ENCODE measurements around the gene CCBE1. TPM values are rescaled to one million over a fixed set of nuclear protein-coding genes. Genes with fewer than 3 reads are reported as not detected.
A peak's percentile ranks its signal among the peaks of the same experiment; 100 is the strongest.

CCBE1 gene
- total and polyA plus RNA-seq, 2 of the 4 experiments (the other 2 are of a cell fraction), result 64.8 to 148 TPM

DNA sequence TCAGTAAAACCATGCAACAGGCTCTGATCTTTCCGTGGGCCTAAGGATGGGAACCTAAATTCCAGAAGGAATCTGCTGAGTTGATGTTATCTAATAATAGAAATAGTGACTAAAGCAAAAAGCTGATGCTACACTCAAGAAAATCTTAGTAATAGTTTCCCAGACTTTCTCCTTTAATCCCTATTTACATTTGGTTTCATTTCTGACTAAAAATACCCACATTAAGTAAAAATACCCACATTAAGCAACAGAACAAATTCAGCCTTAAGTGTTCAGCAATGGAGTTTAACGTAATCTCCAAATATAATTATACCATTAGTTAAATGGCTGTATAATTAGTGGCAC lies 50.3 kb downstream of the CCBE1 start:
- dilution Hi-C loops (cut with HindIII; ENCODE audit: low sequenced_read_pairs, unreplicated experiment), result no loop called here
- peaks cover 3% of the 10 kb centered on the region for H3K9me1 ChIP-seq (ENCODE audit: insufficient read depth, low read length)
- TF ChIP-seq MAFK (IDR thresholded peaks at IDR 0.05; ENCODE audit: low read depth, low read length), result peak; percentile 83
- TF ChIP-seq FOS (IDR thresholded peaks at IDR 0.05; ENCODE audit: low read depth, low read length), result no peak
- TF ChIP-seq ELK1 (IDR thresholded peaks at IDR 0.05; ENCODE audit: borderline replicate concordance, low read depth, low read length), result no peak
- peak; percentile 23; the same call in 1 of the 2 replicates for TF ChIP-seq CEBPB (IDR thresholded peaks at IDR 0.05; ENCODE audit: low read depth, low read length)
- TF ChIP-seq NFE2L2 (IDR thresholded peaks at IDR 0.05; ENCODE audit: low read depth, low read length), result no peak
- BruUV-seq (replicated peaks), result no TSS peak
- no peak overlapping the region for H3K9ac ChIP-seq (ENCODE audit: low read depth, low read length)
- peaks cover 8% of the 10 kb centered on the region for H3K4me1 ChIP-seq (ENCODE audit: control insufficient read depth, insufficient read depth, low read length)
- peaks cover 18% of the 10 kb centered on the region; the same call in 1 of the 2 replicates for H4K20me1 ChIP-seq (ENCODE audit: insufficient read depth, low read length)
- in situ Hi-C loops (cut with MboI; ENCODE audit: low sequenced_read_pairs), result loop anchor here (25.0 kb wide), 1 partner anchor 185 kb away; no protein-coding TSS in a partner anchor
- ATAC-seq (ENCODE audit: low read depth) (peak; percentile 18; the same call in 1 of the 2 replicates), DNase-seq (peak; percentile 44)
- no peak overlapping the region for H2BK5ac ChIP-seq (ENCODE audit: low read depth, low read length, poor library complexity, severe bottlenecking)
- H3K4me2 ChIP-seq (ENCODE audit: low read depth, low read length), result no peak overlapping the region
- H2BK15ac ChIP-seq (ENCODE audit: low read depth, low read length), result no peak overlapping the region
- H3K79me1 ChIP-seq (ENCODE audit: low read depth in 1 of 2, low read length in 2 of 2), result peaks cover 57 to 62% of the 10 kb centered on the region in 2 experiments
- H3K18ac ChIP-seq (ENCODE audit: low read depth, low read length), result no peak overlapping the region
- H2AK9ac ChIP-seq (replicated peaks; ENCODE audit: low read depth, low read length, poor library complexity), result peak overlapping the region; percentile 60
- no peak overlapping the region for H4K91ac ChIP-seq (ENCODE audit: insufficient read depth, low read depth, low read length)
- no peak overlapping the region for H3K56ac ChIP-seq (ENCODE audit: extremely low read depth, insufficient read depth, low read length)
- H3K9me3 ChIP-seq (ENCODE audit: control insufficient read depth, insufficient read depth, low read length), result no peaks in the 10 kb centered on the region
- no peak overlapping the region for H2AK5ac ChIP-seq (ENCODE audit: low read depth, low read length)
- no peak overlapping the region for H3K27ac ChIP-seq (ENCODE audit: insufficient read depth, low read length)
- no peaks in the 10 kb centered on the region for H3K36me3 ChIP-seq (ENCODE audit: control insufficient read depth, insufficient read depth, low read length)
- peak overlapping the region; percentile 15; the same call in 1 of the 2 replicates for H3K14ac ChIP-seq (replicated peaks; ENCODE audit: low read depth, low read length)
- no peak overlapping the region for H4K8ac ChIP-seq (ENCODE audit: low read depth in 2 of 2, low read length in 2 of 2)
- no peak overlapping the region for H2BK20ac ChIP-seq (ENCODE audit: low read depth, low read length)
- ChIA-PET POLR2A (ENCODE audit: unreplicated experiment) (no interaction called here), CTCF (interaction anchor here (1.2 kb wide), 1 partner anchor 13 kb away, joined by 3 read pairs; no protein-coding TSS in a partner anchor)
- no peak overlapping the region for H3K4me3 ChIP-seq (ENCODE audit: insufficient read depth, low read depth, low read length)
- no peak overlapping the region for H2AFZ ChIP-seq (replicated peaks; ENCODE audit: low read length, poor library complexity)
- peak overlapping the region; percentile 18; the same call in 1 of the 2 replicates for H3K4ac ChIP-seq (ENCODE audit: low read depth, low read length)
- intact Hi-C loops (cut with micrococcal nuclease), result no loop called here
- H2BK120ac ChIP-seq (ENCODE audit: low read depth, low read length), result 0 out of 2 replicates have a peak overlapping the region, but pooled peaks have one; percentile 30
- WGBS, 2 experiments (ENCODE audit: extremely low coverage in 2 of 2, insufficient read length in 1 of 2), result no CpG with 5 or more reads among the region's 2 CpGs
- H3K23ac ChIP-seq (ENCODE audit: low read depth, low read length), result no peak overlapping the region
- H4K5ac ChIP-seq (ENCODE audit: low read depth, low read length), result no peak overlapping the region
- H3K27me3 ChIP-seq (ENCODE audit: control insufficient read depth, insufficient read depth, low read length), result no peaks in the 10 kb centered on the region

Measured in IMR-90 (cell line).